B cell (primary cell): ENCODE measurements around the gene WDHD1. TPM values are rescaled to one million over a fixed set of nuclear protein-coding genes. Genes with fewer than 3 reads are reported as not detected.

Source experiments
- ATAC-seq: fragments of 200-7000 bp; cut with Tn5 transposase; one replicate; pipeline ENCODE4 v1.10.0; 2021; ENCODE audit warnings: low read depth, mild to moderate bottlenecking, moderate number of reproducible peaks, moderate library complexity
- CTCF ChIA-PET: fragments of 350-600 bp; sonication (Branson Sonifier 250); formaldehyde crosslinking; loops from one replicate; lab custom pipeline; 2021; ENCODE audit warnings: antibody characterized with exemption, inconsistent platforms; lab: Charles Lee
- POLR2A ChIA-PET: fragments of 350-600 bp; sonication (Branson Sonifier 250); formaldehyde crosslinking; loops from one replicate; lab custom pipeline; 2021; ENCODE audit warnings: antibody characterized with exemption; lab: Charles Lee
- DNase-seq: peaks from one replicate; pipeline ENCODE4 v3.0.0; 2013
- H2AFZ ChIP-seq: 2 replicates; pipeline ENCODE4 v1.6.1; 2012; ENCODE audit warnings: mild to moderate bottlenecking, low read depth, low read length; ENCODE audit not compliant: insufficient read depth, poor library complexity, severe bottlenecking
- H3K27ac ChIP-seq, 2 donors: 1 replicate in 1 of 2; 2 replicates in 1 of 2; pipeline ENCODE4 v1.5.1; 2012 to 2013; ENCODE audit warnings: low read length in 2 of 2, mild to moderate bottlenecking in 2 of 2, moderate library complexity in 1 of 2
- H3K27me3 ChIP-seq, 4 experiments: fragments of 200-600 bp in 1 of 4; sonication (generic) in 1 of 4; replicated peaks in 1 of 4; 1 replicate in 2 of 4; 2 replicates in 2 of 4; pipeline versions ENCODE4 v1.6.1 to v1.7.0; 2013 to 2016; ENCODE audit warnings: low read length in 3 of 4, mild to moderate bottlenecking in 2 of 4, mixed read lengths in 1 of 4, moderate library complexity in 1 of 4; ENCODE audit not compliant: insufficient read depth in 4 of 4, control insufficient read depth in 3 of 4; ENCODE audit errors: control extremely low read depth in 1 of 4
- H3K36me3 ChIP-seq, 2 experiments: replicated peaks in 1 of 2; 1 replicate in 1 of 2; 2 replicates in 1 of 2; pipeline versions ENCODE4 v1.6.1 to v1.7.1; 2013; ENCODE audit warnings: low read length in 1 of 2; ENCODE audit not compliant: insufficient read depth in 2 of 2, control insufficient read depth in 1 of 2; ENCODE audit errors: control extremely low read depth in 1 of 2, extremely low read depth in 1 of 2
- H3K4me1 ChIP-seq, 2 donors: fragments of 200-600 bp in 1 of 2; sonication (generic) in 1 of 2; 1 replicate in 1 of 2; 2 replicates in 1 of 2; pipeline versions ENCODE4 v1.5.1 to v1.6.1; 2013 to 2017; ENCODE audit warnings: low read length in 2 of 2; ENCODE audit not compliant: control insufficient read depth in 2 of 2, insufficient read depth in 2 of 2
- H3K4me2 ChIP-seq: replicated peaks from 2 replicates; pipeline ENCODE3; 2012; ENCODE audit warnings: mild to moderate bottlenecking, low read depth, low read length; ENCODE audit not compliant: poor library complexity, severe bottlenecking
- H3K4me3 ChIP-seq, 5 experiments: fragments of 200-600 bp in 1 of 5; sonication (generic) in 1 of 5; 1 replicate in 3 of 5; 2 replicates in 2 of 5; pipeline versions ENCODE4 v1.5.1 to v1.7.0; 2011 to 2016; ENCODE audit warnings: low read length in 4 of 5, mild to moderate bottlenecking in 4 of 5, low read depth in 2 of 5, control low read depth in 1 of 5, moderate library complexity in 1 of 5; ENCODE audit not compliant: insufficient read depth in 1 of 5; ENCODE audit errors: control extremely low read depth in 1 of 5, extremely low read depth in 1 of 5
- H3K79me2 ChIP-seq: fragments of 200-600 bp; sonication (generic); one replicate; pipeline ENCODE4 v1.6.0; 2016; ENCODE audit warnings: low read length; ENCODE audit not compliant: control insufficient read depth, insufficient read depth
- H3K9ac ChIP-seq: fragments of 200-600 bp; sonication (generic); 2 replicates; pipeline ENCODE4 v1.6.1; 2017; ENCODE audit warnings: mild to moderate bottlenecking, low read length, moderate library complexity
- H3K9me3 ChIP-seq, 3 donors: one replicate each; pipeline versions ENCODE4 v1.6.1 to v1.7.1; 2013; ENCODE audit warnings: low read length in 2 of 3; ENCODE audit not compliant: control insufficient read depth in 2 of 3, insufficient read depth in 1 of 3; ENCODE audit errors: control extremely low read depth in 1 of 3
- H4K20me1 ChIP-seq: 2 replicates; pipeline ENCODE4 v1.6.0; 2012; ENCODE audit warnings: mild to moderate bottlenecking, low read length; ENCODE audit not compliant: insufficient read depth, control insufficient read depth, poor library complexity, severe bottlenecking
- H3K27ac Mint-ChIP-seq: one replicate; pipeline ENCODE4 v1.8.0; 2021; ENCODE audit warnings: mixed read lengths
- H3K27me3 Mint-ChIP-seq: one replicate; pipeline ENCODE4 v1.8.0; 2021; ENCODE audit warnings: mixed read lengths
- H3K4me1 Mint-ChIP-seq: one replicate; pipeline ENCODE4 v1.8.0; 2021; ENCODE audit warnings: mixed read lengths
- H3K4me3 Mint-ChIP-seq: one replicate; pipeline ENCODE4 v1.8.0; 2021; ENCODE audit warnings: mixed read lengths
- H3K9me3 Mint-ChIP-seq: one replicate; pipeline ENCODE4 v1.8.0; 2022; ENCODE audit warnings: mixed read lengths; ENCODE audit not compliant: insufficient read depth
- EZH2 ChIP-seq: IDR thresholded peaks from 2 replicates; pipeline ENCODE4 v1.6.1; 2012; ENCODE audit warnings: borderline replicate concordance, low read depth, mild to moderate bottlenecking, moderate library complexity, low read length; ENCODE audit not compliant: insufficient read depth, poor library complexity, severe bottlenecking
- WGBS: methylation state at CpG from one replicate; pipeline ENCODE4 v1.1.5; 2013; ENCODE audit warnings: missing lambda C conversion rate; ENCODE audit not compliant: insufficient coverage; 5-methylcytosine and 5-hydroxymethylcytosine counted together
- intact Hi-C: fragments of 100-400 bp; cut with micrococcal nuclease; formaldehyde crosslinking; loops from one replicate; pipeline ENCODE4 v1.10.0; 2022
- polyA plus RNA-seq: library from polyadenylated mRNA; depleted of rRNA; stranded (reverse); fragments of >200 nt; gene quantifications from 2 replicates; pipeline ENCODE4 v1.2.3, GENCODE V29; 2012
- total RNA-seq, 2 donors: library from RNA; stranded (reverse); fragments of 120-200 nt in 1 of 2; gene quantifications; 1 replicate in 1 of 2; 2 replicates in 1 of 2; pipeline versions ENCODE4 v1.2.3 to v1.2.4, GENCODE V29; 2013 to 2022
- TF ChIP-seq, protein P1 (sequence below): fragments of 200-600 bp; IDR thresholded peaks from one replicate; pipeline ENCODE4 v1.8.0; 2022; ENCODE audit warnings: antibody characterized with exemption, mild to moderate bottlenecking

WDHD1 gene
- total and polyA plus RNA-seq, 2 donors (not counting 1 experiment from before 2014, with no cell fraction given): 0.61 to 6.5 TPM

DNA sequence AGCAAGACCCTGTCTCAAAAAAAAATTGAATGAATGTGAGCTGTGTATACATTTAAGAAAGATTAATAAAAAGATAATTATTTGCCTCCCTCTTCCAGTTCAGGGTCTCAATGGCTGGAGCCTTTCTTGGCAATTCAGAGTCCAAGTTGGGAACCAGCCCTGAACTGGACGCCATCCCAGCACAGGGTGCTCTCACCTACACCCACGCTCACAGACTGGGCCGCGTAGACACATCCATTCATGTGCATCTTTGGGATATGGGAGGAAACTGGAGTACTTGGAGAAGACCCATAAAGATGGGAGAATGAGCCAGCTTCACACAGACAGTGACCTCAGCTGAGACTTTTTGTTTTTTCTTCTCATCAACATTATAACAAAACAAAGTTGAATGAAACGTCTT lies 31.0 kb upstream of the WDHD1 start:
- POLR2A ChIA-PET: no interaction called here
- H3K9me3 ChIP-seq: no peaks in the 10 kb centered on the region
- H4K20me1 ChIP-seq: peaks cover 78% of the 10 kb centered on the region
- Mint-ChIP-seq H3K4me1 (peaks cover 50% of the 10 kb centered on the region), H3K27me3 (no peaks in the 10 kb centered on the region), H3K9me3 (no peaks in the 10 kb centered on the region), H3K4me3 (no peak overlapping the region), H3K27ac (no peak overlapping the region)
- no peaks in the 10 kb centered on the region for H3K27me3 ChIP-seq
- H3K27ac ChIP-seq: no peak overlapping the region
- no peak overlapping the region for H2AFZ ChIP-seq
- no peak overlapping the region for H3K4me2 ChIP-seq
- no peak overlapping the region for H3K4me3 ChIP-seq
- intact Hi-C loops: no loop called here
- DNase-seq (no peak), ATAC-seq (no peak)
- WGBS: no CpG with 5 or more reads among the region's 5 CpGs
- TF ChIP-seq, protein P1, sequence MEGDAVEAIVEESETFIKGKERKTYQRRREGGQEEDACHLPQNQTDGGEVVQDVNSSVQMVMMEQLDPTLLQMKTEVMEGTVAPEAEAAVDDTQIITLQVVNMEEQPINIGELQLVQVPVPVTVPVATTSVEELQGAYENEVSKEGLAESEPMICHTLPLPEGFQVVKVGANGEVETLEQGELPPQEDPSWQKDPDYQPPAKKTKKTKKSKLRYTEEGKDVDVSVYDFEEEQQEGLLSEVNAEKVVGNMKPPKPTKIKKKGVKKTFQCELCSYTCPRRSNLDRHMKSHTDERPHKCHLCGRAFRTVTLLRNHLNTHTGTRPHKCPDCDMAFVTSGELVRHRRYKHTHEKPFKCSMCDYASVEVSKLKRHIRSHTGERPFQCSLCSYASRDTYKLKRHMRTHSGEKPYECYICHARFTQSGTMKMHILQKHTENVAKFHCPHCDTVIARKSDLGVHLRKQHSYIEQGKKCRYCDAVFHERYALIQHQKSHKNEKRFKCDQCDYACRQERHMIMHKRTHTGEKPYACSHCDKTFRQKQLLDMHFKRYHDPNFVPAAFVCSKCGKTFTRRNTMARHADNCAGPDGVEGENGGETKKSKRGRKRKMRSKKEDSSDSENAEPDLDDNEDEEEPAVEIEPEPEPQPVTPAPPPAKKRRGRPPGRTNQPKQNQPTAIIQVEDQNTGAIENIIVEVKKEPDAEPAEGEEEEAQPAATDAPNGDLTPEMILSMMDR: no peak
- no peak for TF ChIP-seq EZH2
- peaks cover 0 to 36% of the 10 kb centered on the region in 2 experiments for H3K36me3 ChIP-seq
- CTCF ChIA-PET: interaction anchor here (0.8 kb wide), 1 partner anchor 7 kb away, joined by 4 read pairs; no protein-coding TSS in a partner anchor
- peaks cover 9 to 10% of the 10 kb centered on the region in 2 donors for H3K4me1 ChIP-seq
- H3K79me2 ChIP-seq: peaks cover 91% of the 10 kb centered on the region
- no peak overlapping the region for H3K9ac ChIP-seq

DNA sequence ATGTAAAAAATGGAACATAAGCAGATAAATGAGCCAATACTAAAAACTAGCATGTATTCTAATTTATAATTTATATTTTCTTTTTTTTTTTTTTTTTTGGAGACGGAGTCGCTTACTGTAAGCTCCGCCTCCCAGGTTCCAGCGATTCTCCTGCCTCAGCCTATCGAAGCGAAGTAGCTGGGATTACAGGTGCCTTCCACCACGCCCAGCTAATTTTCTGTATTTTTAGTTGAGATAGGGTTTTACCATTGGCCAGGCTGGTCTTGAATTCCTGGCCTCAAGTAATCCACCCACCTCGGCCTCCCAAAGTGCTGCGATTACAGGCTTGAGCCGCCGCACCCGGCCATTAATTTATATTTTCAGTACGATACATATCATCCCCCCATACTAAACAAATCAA lies 27.2 kb upstream of the WDHD1 start:
- CTCF ChIA-PET: interaction anchor here (0.6 to 5.4 kb wide), 4 partner anchors 13 to 105 kb away, joined by 3 to 60 read pairs (median 21); partner anchors contain the start of genes SOCS4 and WDHD1

More for the DNA sequence above, 27.2 kb upstream of the WDHD1 start:
- no peak overlapping the region for H2AFZ ChIP-seq
- POLR2A ChIA-PET: interaction anchor here (0.7 kb wide), 1 partner anchor 597 kb away, joined by 7 read pairs; no protein-coding TSS in a partner anchor
- no peak for ATAC-seq
- DNase-seq: no peak
- peaks cover 76% of the 10 kb centered on the region for H3K79me2 ChIP-seq
- H3K4me2 ChIP-seq: no peak overlapping the region
- H3K9me3 ChIP-seq: no peaks in the 10 kb centered on the region
- Mint-ChIP-seq H3K4me1 (peaks cover 48% of the 10 kb centered on the region), H3K9me3 (no peaks in the 10 kb centered on the region), H3K27ac (peak overlapping the region; percentile 53), H3K4me3 (peak overlapping the region; percentile 93), H3K27me3 (no peaks in the 10 kb centered on the region)
- 100% methylated on average over 2 of the region's 13 CpGs for WGBS
- no peak overlapping the region for H3K27ac ChIP-seq
- H3K36me3 ChIP-seq: peaks cover 0 to 21% of the 10 kb centered on the region in 2 experiments
- no peak overlapping the region for H3K4me3 ChIP-seq
- H3K4me1 ChIP-seq: peaks cover 18 to 25% of the 10 kb centered on the region in 2 donors
- TF ChIP-seq, protein P1: no peak
- no peak for TF ChIP-seq EZH2
- peaks cover 42% of the 10 kb centered on the region for H4K20me1 ChIP-seq
- H3K27me3 ChIP-seq: no peaks in the 10 kb centered on the region
- intact Hi-C loops: loop anchor here (5.0 kb wide), 1 partner anchor 612 kb away; the partner anchor contains the start of gene CNIH1
- H3K9ac ChIP-seq: no peak overlapping the region
